OCI-LY7 (cell line): Measurements from ENCODE around the gene GMNN. TPM values are rescaled to one million over a fixed set of nuclear protein-coding genes. Genes with fewer than 3 reads are reported as not detected.

Experiments
- BruUV-seq: library from RNA; stranded (reverse); fragments of 400-500 nt; replicated peaks from 2 replicates; lab custom pipeline; 2021; lab: Mats Ljungman, UMichigan
- CTCF ChIA-PET: fragments of 300-600 bp; sonication (Branson Sonifier 250); formaldehyde crosslinking; loops from one replicate; lab custom pipeline; 2022; ENCODE audit warnings: antibody characterized with exemption; ENCODE audit not compliant: unreplicated experiment; lab: Charles Lee
- POLR2A ChIA-PET: fragments of 300-600 bp; sonication (Branson Sonifier 250); formaldehyde crosslinking; loops from one replicate; lab custom pipeline; 2022; ENCODE audit warnings: antibody characterized with exemption; lab: Charles Lee
- DNase-seq: peaks from one replicate; pipeline ENCODE4 v3.0.0-alpha.2; 2015; ENCODE audit warnings: low spot score
- H2AFZ ChIP-seq: fragments of 200-600 bp; sonication (generic), shearing (Covaris generic); 2 replicates; pipeline ENCODE4 v1.6.1; 2014; ENCODE audit warnings: mild to moderate bottlenecking, antibody characterized with exemption, low read length, moderate library complexity
- H3K27ac ChIP-seq: fragments of 200-600 bp; sonication (generic); 2 replicates; pipeline ENCODE4 v1.5.1; 2014; ENCODE audit warnings: mixed run types, low read depth, mild to moderate bottlenecking, moderate library complexity, low read length, inconsistent platforms; ENCODE audit not compliant: poor library complexity, severe bottlenecking
- H3K36me3 ChIP-seq: fragments of 200-600 bp; sonication (generic); 2 replicates; pipeline ENCODE4 v1.6.1; 2014; ENCODE audit warnings: mild to moderate bottlenecking, antibody characterized with exemption, low read length, moderate library complexity, mixed read lengths; ENCODE audit not compliant: insufficient read depth
- H3K4me1 ChIP-seq: fragments of 200-600 bp; sonication (generic); 2 replicates; pipeline ENCODE4 v1.5.1; 2014; ENCODE audit warnings: mild to moderate bottlenecking, low read length; ENCODE audit not compliant: insufficient read depth, poor library complexity, severe bottlenecking
- H3K4me2 ChIP-seq: fragments of 200-600 bp; sonication (generic); 2 replicates; pipeline ENCODE4 v1.6.1; 2014; ENCODE audit warnings: mild to moderate bottlenecking, low read length
- H3K4me3 ChIP-seq: fragments of 200-600 bp; sonication (generic); 2 replicates; pipeline ENCODE4 v1.5.1; 2014; ENCODE audit warnings: mild to moderate bottlenecking, low read depth, low read length; ENCODE audit not compliant: poor library complexity, severe bottlenecking
- H3K79me2 ChIP-seq: fragments of 200-600 bp; sonication (generic); 2 replicates; pipeline ENCODE4 v1.6.1; 2016; ENCODE audit warnings: low read depth, mild to moderate bottlenecking, low read length, moderate library complexity, mixed read lengths; ENCODE audit not compliant: insufficient read depth
- H3K9me2 ChIP-seq: fragments of 200-600 bp; sonication (generic); 2 replicates; pipeline ENCODE4 v1.6.1; 2016; ENCODE audit warnings: mild to moderate bottlenecking, low read length, mixed read lengths; ENCODE audit not compliant: insufficient read depth
- H3K9me3 ChIP-seq: fragments of 200-600 bp; sonication (generic); 2 replicates; pipeline ENCODE4 v1.6.1; 2014; ENCODE audit warnings: mild to moderate bottlenecking, mixed run types, low read length, mixed read lengths
- H4K20me1 ChIP-seq: fragments of 200-600 bp; sonication (generic); 2 replicates; pipeline ENCODE4 v1.6.1; 2014; ENCODE audit warnings: mild to moderate bottlenecking, antibody characterized with exemption, low read length, moderate library complexity, mixed read lengths; ENCODE audit not compliant: insufficient read depth
- EZH2phosphoT487 ChIP-seq: fragments of 200-600 bp; sonication (generic); IDR thresholded peaks from 2 replicates; pipeline ENCODE4 v1.6.1; 2018; ENCODE audit warnings: low read depth, borderline replicate concordance, mild to moderate bottlenecking, mixed run types, antibody characterized with exemption, low read length, moderate library complexity, mixed read lengths
- intact Hi-C: fragments of 100-400 bp; cut with micrococcal nuclease; formaldehyde crosslinking; loops from one replicate; pipeline ENCODE4 v1.10.0; 2022; ENCODE audit not compliant: unreplicated experiment
- total RNA-seq, 2 experiments: library from RNA; depleted of rRNA in 1 of 2; stranded (reverse); fragments of >200 nt in 1 of 2; shearing (Covaris generic) in 1 of 2; gene quantifications; 2 replicates each; pipeline ENCODE4 v1.2.3, GENCODE V29; 2014 to 2022
- TF ChIP-seq, protein P1 (sequence below): fragments of 200-600 bp; sonication (generic); conservative IDR thresholded peaks from 2 replicates; pipeline ENCODE4 v1.5.1; 2014; ENCODE audit warnings: mild to moderate bottlenecking, antibody characterized with exemption, low read length, moderate library complexity, mixed read lengths

Gene GMNN
- total RNA-seq, 2 experiments from 2014 or later, result 101 to 120 TPM

DNA sequence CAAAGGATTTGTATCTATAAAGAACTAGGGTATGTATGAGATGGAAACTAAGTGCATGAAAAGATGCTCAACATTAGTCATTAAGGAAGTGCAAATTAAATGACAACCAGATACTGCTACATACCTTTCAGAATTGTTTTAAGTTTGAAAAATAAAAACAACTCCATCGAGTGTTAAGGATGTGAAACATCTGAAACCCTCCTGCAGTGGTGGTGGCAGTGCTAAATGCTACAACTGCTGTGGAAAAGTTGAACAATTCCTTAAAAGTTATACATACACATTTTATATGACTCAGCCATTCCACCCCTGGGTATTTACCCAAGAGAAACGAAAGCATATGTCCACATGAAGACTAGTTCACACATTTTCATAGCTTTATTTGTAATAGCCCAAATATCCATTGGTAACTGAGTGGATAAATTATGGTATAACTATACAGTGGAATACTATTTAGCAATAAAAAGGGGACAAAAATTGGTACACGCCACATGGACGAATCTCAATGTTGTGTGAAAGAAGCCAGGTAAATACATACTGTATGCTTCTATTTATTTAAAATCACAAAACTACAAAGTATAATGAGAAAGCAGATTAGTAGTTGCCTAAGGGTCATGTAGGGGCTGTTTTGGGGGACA lies 13.4 kb downstream of the GMNN start:
- BruUV-seq, result TSS peak; percentile 7
- Histone ChIP-seq H3K9me3 (0 out of 2 replicates have a peak, but pooled peaks cover 4% of the 10 kb centered on the region), H3K4me3 (no peak overlapping the region), H3K4me2 (no peak overlapping the region), H2AFZ (no peak overlapping the region), H3K9me2 (no peaks in the 10 kb centered on the region), H4K20me1 (no peaks in the 10 kb centered on the region), H3K4me1 (no peaks in the 10 kb centered on the region), H3K79me2 (peaks cover 20% of the 10 kb centered on the region), H3K27ac (no peak overlapping the region), H3K36me3 (peaks cover 77% of the 10 kb centered on the region)
- intact Hi-C loops, result no loop called here
- ChIA-PET CTCF (no interaction called here), POLR2A (interaction anchor here (0.8 to 2.1 kb wide), 2 partner anchors 10 to 107 kb away, joined by 3 to 7 read pairs; no protein-coding TSS in a partner anchor)
- DNase-seq, result no peak
- TF ChIP-seq EZH2phosphoT487, result no peak
- TF ChIP-seq, protein P1, sequence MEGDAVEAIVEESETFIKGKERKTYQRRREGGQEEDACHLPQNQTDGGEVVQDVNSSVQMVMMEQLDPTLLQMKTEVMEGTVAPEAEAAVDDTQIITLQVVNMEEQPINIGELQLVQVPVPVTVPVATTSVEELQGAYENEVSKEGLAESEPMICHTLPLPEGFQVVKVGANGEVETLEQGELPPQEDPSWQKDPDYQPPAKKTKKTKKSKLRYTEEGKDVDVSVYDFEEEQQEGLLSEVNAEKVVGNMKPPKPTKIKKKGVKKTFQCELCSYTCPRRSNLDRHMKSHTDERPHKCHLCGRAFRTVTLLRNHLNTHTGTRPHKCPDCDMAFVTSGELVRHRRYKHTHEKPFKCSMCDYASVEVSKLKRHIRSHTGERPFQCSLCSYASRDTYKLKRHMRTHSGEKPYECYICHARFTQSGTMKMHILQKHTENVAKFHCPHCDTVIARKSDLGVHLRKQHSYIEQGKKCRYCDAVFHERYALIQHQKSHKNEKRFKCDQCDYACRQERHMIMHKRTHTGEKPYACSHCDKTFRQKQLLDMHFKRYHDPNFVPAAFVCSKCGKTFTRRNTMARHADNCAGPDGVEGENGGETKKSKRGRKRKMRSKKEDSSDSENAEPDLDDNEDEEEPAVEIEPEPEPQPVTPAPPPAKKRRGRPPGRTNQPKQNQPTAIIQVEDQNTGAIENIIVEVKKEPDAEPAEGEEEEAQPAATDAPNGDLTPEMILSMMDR, result no peak

DNA sequence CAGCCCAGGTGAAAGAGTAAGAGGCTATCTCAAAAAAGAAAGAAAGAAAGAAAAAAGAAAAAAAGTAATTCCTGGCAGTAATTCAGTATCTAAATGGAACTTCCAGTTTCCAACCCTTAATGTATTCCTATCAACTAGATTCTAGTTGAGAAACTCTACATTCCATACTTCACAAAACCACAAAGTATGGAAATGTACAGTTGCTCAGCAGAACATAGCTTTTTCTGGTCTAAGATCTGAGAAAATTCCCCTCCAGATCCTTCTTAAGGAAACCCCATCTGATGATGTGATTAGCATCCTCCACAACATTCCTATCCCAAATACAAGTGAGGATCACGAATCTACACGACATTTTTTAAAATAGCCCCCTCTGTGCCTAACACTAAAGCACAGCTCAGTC lies 20.4 kb downstream of the GMNN start:
- BruUV-seq, result no TSS peak
- intact Hi-C loops, result no loop called here
- no peak for TF ChIP-seq EZH2phosphoT487
- TF ChIP-seq, protein P1, result no peak
- ChIA-PET CTCF (no interaction called here), POLR2A (interaction anchor here (0.7 kb wide), 1 partner anchor 360 kb away, joined by 4 read pairs; no protein-coding TSS in a partner anchor)
- no peaks in the 10 kb centered on the region for H3K79me2 ChIP-seq
- no peak overlapping the region for H2AFZ ChIP-seq
- H3K4me1 ChIP-seq, result no peaks in the 10 kb centered on the region
- H3K4me3 ChIP-seq, result no peak overlapping the region
- DNase-seq, result no peak
- no peak overlapping the region for H3K4me2 ChIP-seq
- peaks cover 14% of the 10 kb centered on the region for H3K36me3 ChIP-seq
- H4K20me1 ChIP-seq, result no peaks in the 10 kb centered on the region
- H3K9me2 ChIP-seq, result no peaks in the 10 kb centered on the region
- H3K9me3 ChIP-seq, result no peaks in the 10 kb centered on the region
- H3K27ac ChIP-seq, result no peak overlapping the region

DNA sequence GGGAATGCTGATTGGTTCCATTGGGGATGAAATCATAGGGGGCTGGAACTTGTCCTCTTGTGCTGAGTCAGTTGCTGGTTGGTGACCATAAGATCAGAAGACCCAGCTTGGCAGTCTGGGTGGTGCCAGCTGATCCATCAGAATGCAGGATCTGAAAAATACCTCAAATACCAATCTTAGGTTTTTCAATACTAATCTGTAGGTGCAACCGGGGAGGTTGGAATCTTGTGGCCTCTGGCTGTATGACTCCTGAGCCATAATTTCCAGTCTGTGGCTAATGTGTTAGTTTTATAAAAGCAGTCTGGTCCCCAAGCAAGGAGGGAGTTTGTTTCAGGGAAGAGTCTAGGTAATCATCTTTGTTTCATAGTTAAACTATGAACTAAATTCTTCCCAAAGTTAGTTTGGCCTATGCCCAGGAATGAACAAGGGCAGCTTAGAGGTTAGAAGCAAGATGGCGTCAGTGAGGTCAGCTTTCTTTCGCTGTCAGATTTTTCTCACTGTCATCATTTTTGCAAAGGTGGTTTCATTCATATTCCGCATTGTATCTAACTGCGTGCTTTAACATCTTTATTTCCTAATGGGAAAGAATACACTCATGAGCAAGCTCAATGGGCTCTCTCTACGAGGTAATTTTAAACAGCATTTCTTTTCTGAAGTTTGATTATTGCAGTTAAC lies 22.0 kb downstream of the GMNN start:
- ChIA-PET CTCF (no interaction called here), POLR2A (interaction anchor here (0.8 to 2.2 kb wide), 2 partner anchors 10 to 32 kb away, joined by 3 to 9 read pairs; no protein-coding TSS in a partner anchor)
- Histone ChIP-seq H2AFZ (no peak overlapping the region), H3K9me2 (no peaks in the 10 kb centered on the region), H3K4me3 (no peak overlapping the region), H3K4me1 (no peaks in the 10 kb centered on the region), H3K36me3 (peaks cover 3% of the 10 kb centered on the region; the same call in 1 of the 2 replicates), H3K4me2 (no peak overlapping the region), H3K79me2 (no peaks in the 10 kb centered on the region), H3K27ac (no peak overlapping the region), H3K9me3 (no peaks in the 10 kb centered on the region), H4K20me1 (no peaks in the 10 kb centered on the region)
- BruUV-seq, result no TSS peak
- TF ChIP-seq EZH2phosphoT487, result no peak
- TF ChIP-seq, protein P1, result no peak
- no peak for DNase-seq
- intact Hi-C loops, result no loop called here
